A549 (cell line): Measurements from ENCODE around the gene PIEZO2. TPM values are rescaled to one million over a fixed set of nuclear protein-coding genes. Genes with fewer than 3 reads are reported as not detected.

Source experiments
- ATAC-seq, 2 experiments: fragments of 200-7000 bp in 1 of 2; fragments of >200 bp in 1 of 2; cut with Nextera tagmentation in 1 of 2; cut with Tn5 transposase in 1 of 2; 3 replicates each; pipeline versions ENCODE4 v1.8.0 to v1.9.1; 2018 to 2020; ENCODE audit warnings: mild to moderate bottlenecking in 1 of 2, moderate library complexity in 1 of 2
- CTCF ChIA-PET: fragments of 300-600 bp; sonication (Branson Sonifier 250); formaldehyde crosslinking; extraction: SDS; loops from one replicate; lab custom pipeline; 2021; ENCODE audit warnings: antibody characterized with exemption, inconsistent platforms; lab: Yijun Ruan, JAX
- POLR2A ChIA-PET: fragments of 350-600 bp; formaldehyde crosslinking; extraction: SDS; loops from one replicate; lab custom pipeline; 2021; ENCODE audit warnings: antibody characterized with exemption, inconsistent platforms; lab: Yijun Ruan, JAX
- DNase-seq, 2 experiments: peaks; one replicate each; pipeline versions ENCODE4 v3.0.0 to v3.0.0-alpha.2; 2011 to 2016; ENCODE audit warnings: low read depth in 1 of 2, low spot score in 1 of 2
- FAIRE-seq: peaks from 2 replicates; lab custom pipeline; 2011; peaks lifted over from hg19 to GRCh38; lab: Jason Lieb, UNC
- H3K27ac ChIP-seq, 2 experiments: fragments of >200 bp; sonication (Bioruptor Twin); formaldehyde crosslinking; 3 replicates each; pipeline ENCODE4 v1.5.1; 2016 to 2017
- H3K4me1 ChIP-seq: fragments of >200 bp; sonication (Bioruptor Twin); formaldehyde crosslinking; 3 replicates; pipeline ENCODE4 v1.6.1; 2016
- H3K4me2 ChIP-seq: fragments of >200 bp; sonication (Bioruptor Twin); formaldehyde crosslinking; 3 replicates; pipeline ENCODE4 v1.6.1; 2016
- H3K4me3 ChIP-seq: fragments of >200 bp; sonication (Bioruptor Twin); formaldehyde crosslinking; 3 replicates; pipeline ENCODE4 v1.5.1; 2016
- H3K9me3 ChIP-seq: fragments of >200 bp; sonication (Bioruptor Twin); formaldehyde crosslinking; 3 replicates; pipeline ENCODE4 v1.6.1; 2016
- CEBPB ChIP-seq, 2 experiments: fragments of >200 bp in 1 of 2; sonication (Bioruptor Twin) in 1 of 2; formaldehyde crosslinking in 1 of 2; IDR thresholded peaks; 2 replicates each; pipeline ENCODE4 v1.6.1; 2012 to 2016
- FOSL2 ChIP-seq, 2 experiments: fragments of 450-650 bp in 1 of 2; fragments of >200 bp in 1 of 2; sonication (Bioruptor Twin) in 1 of 2; formaldehyde crosslinking; IDR thresholded peaks; 2 replicates each; pipeline versions ENCODE4 v1.5.0 to v1.6.1; 2016 to 2020; ENCODE audit warnings: mild to moderate bottlenecking in 1 of 2, moderate library complexity in 1 of 2
- HDAC2 ChIP-seq: fragments of 200-600 bp; sonication (generic); IDR thresholded peaks from 2 replicates; pipeline ENCODE4 v1.6.1; 2016
- HOXB13 ChIP-seq: fragments of 250-450 bp; sonication (Bioruptor Pico); IDR thresholded peaks from 2 replicates; pipeline ENCODE4 v1.5.0; 2020; ENCODE audit warnings: low read depth, mild to moderate bottlenecking, moderate library complexity
- JUN ChIP-seq, 2 experiments: fragments of >200 bp; sonication (Bioruptor Twin); formaldehyde crosslinking; IDR thresholded peaks; 2 replicates in 1 of 2; 3 replicates in 1 of 2; pipeline ENCODE4 v1.6.1; 2016 to 2017
- MAFK ChIP-seq: fragments of 450-650 bp; IDR thresholded peaks from 2 replicates; pipeline ENCODE4 v1.6.1; 2014; ENCODE audit not compliant: partially characterized antibody
- NFE2L2 ChIP-seq: fragments of 150-350 bp; conservative IDR thresholded peaks from 2 replicates; pipeline ENCODE4 v1.6.1; 2014; ENCODE audit warnings: low read length
- PHF8 ChIP-seq: fragments of 200-600 bp; sonication (generic); IDR thresholded peaks from 2 replicates; pipeline ENCODE4 v1.6.1; 2016; ENCODE audit warnings: low read depth, mild to moderate bottlenecking, antibody characterized with exemption, moderate library complexity, borderline replicate concordance
- POLR2A ChIP-seq: IDR thresholded peaks from 2 replicates; pipeline ENCODE4 v1.6.1; 2012; ENCODE audit warnings: mild to moderate bottlenecking, low read length
- RAD21 ChIP-seq, 2 experiments: fragments of >200 bp in 1 of 2; sonication (Bioruptor Twin) in 1 of 2; formaldehyde crosslinking in 1 of 2; IDR thresholded peaks in 1 of 2; conservative IDR thresholded peaks in 1 of 2; 2 replicates in 1 of 2; 3 replicates in 1 of 2; pipeline ENCODE4 v1.6.1; 2012 to 2018; ENCODE audit warnings: inconsistent platforms in 1 of 2
- SREBF2 ChIP-seq: fragments of 450-650 bp; IDR thresholded peaks from 2 replicates; pipeline ENCODE4 v1.6.1; 2014; ENCODE audit warnings: mild to moderate bottlenecking, moderate library complexity
- TP53 ChIP-seq: fragments of 250-450 bp; sonication (Bioruptor Pico); IDR thresholded peaks from 2 replicates; pipeline ENCODE4 v1.5.0; 2021; ENCODE audit warnings: mild to moderate bottlenecking, moderate library complexity
- ZFP36 ChIP-seq: fragments of 450-650 bp; IDR thresholded peaks from 2 replicates; pipeline ENCODE4 v1.6.1; 2014; ENCODE audit warnings: borderline replicate concordance; ENCODE audit not compliant: partially characterized antibody
- WGBS: methylation state at CpG from one replicate; pipeline ENCODE4 v1.1.6; 2017; ENCODE audit errors: missing lambda C conversion rate; 5-methylcytosine and 5-hydroxymethylcytosine counted together
- polyA plus RNA-seq, 4 experiments: library from polyadenylated mRNA; depleted of rRNA in 3 of 4; stranded (reverse); fragments of >200 nt; fragmentation: RNase III in 1 of 4; extraction: RNeasy Plus Mini Kit Qiagen cat#74134 plus additional on column Dnase treatment in 1 of 4; gene quantifications; 2 replicates in 3 of 4; 3 replicates in 1 of 4; pipeline ENCODE4 v1.2.3, GENCODE V29; 2011 to 2017
- TF ChIP-seq, protein P1 (sequence below): IDR thresholded peaks from 2 replicates; pipeline ENCODE4 v1.6.1; 2012
- TF ChIP-seq, protein P2 (sequence below): IDR thresholded peaks from 2 replicates; pipeline ENCODE4 v1.6.1; 2012; ENCODE audit warnings: low read depth, borderline replicate concordance
- TF ChIP-seq, protein P3 (sequence below): fragments of >200 bp; sonication (Bioruptor Twin); formaldehyde crosslinking; IDR thresholded peaks from 3 replicates; pipeline ENCODE4 v1.6.1; 2016

Gene PIEZO2
- polyA plus RNA-seq, 2 of the 4 experiments (the other 2 are of a cell fraction): 0.80 to 1.6 TPM

DNA sequence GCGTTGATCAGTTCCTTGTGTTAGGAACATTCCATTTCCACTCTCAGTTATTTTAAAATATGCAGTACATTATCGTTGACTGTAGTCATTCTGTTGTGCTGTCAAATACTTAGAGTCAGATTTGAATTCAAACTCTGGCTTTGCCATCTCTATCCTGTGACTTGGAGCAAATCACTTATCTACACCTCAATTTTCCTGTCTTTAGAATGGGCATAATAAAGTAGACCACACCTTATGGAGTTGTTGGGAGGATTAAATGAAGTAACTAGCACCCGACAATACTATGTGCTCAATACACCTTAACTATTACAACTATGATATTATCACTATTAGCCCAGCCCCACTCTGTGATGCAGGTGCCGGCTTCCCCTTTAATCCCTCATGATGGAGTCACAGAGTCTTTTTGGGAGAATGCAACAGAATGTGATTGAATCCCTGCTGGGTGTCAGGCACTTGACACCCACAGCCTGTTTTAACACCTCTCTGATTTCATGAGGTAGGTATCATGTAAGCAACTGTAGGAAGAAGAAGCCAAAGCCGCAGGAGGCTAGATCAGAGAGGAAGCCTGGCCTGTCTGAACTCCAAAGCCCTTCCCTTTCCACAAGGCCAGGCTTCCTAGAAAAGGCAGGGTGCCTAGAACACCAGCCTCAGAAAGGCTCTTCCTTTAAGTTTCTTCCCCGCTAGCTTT, 315.1 kb downstream of the PIEZO2 start:
- DNase-seq (no peak), ATAC-seq (no peak), FAIRE-seq (no peak)
- no peak overlapping the region for H3K4me3 ChIP-seq
- no peak overlapping the region for H3K27ac ChIP-seq
- CTCF ChIA-PET: interaction anchor here (1.9 kb wide), 1 partner anchor 17 kb away, joined by 5 read pairs; no protein-coding TSS in a partner anchor
- no peak overlapping the region for H3K4me2 ChIP-seq
- H3K9me3 ChIP-seq: peaks cover 6% of the 10 kb centered on the region; the same call in 1 of the 3 replicates
- POLR2A ChIA-PET: no interaction called here
- no peaks in the 10 kb centered on the region for H3K4me1 ChIP-seq
- 59% methylated on average over 6 of the region's 6 CpGs for WGBS
- TF ChIP-seq HDAC2 (no peak), JUN (IDR thresholded peaks at IDR 0.05) (no peak), POLR2A (no peak), PHF8 (no peak), CEBPB (IDR thresholded peaks at IDR 0.05) (no peak)
- TF ChIP-seq, protein P1, sequence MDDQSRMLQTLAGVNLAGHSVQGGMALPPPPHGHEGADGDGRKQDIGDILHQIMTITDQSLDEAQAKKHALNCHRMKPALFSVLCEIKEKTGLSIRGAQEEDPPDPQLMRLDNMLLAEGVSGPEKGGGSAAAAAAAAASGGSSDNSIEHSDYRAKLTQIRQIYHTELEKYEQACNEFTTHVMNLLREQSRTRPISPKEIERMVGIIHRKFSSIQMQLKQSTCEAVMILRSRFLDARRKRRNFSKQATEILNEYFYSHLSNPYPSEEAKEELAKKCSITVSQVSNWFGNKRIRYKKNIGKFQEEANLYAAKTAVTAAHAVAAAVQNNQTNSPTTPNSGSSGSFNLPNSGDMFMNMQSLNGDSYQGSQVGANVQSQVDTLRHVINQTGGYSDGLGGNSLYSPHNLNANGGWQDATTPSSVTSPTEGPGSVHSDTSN: no peak

DNA sequence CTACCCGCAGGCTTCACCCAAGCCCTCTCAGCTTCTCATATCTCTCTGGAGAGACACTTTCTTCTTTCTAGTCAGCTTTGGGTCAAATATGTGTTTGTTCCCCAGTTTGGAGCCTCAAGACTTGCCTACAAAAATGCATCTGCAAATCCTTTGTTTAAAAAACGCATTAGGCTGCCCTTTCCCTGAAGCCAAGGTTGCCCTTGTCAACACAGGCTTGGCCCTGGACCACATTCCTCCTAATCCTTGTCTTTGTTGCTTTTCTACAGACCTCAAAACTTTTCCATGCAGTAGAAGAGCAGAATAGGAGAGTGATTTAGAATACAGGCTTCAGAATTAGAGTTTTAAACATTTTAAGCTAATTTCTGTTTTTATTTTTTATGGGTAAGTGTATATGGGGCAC, 315.7 kb downstream of the PIEZO2 start:
- FAIRE-seq: no peak
- POLR2A ChIA-PET: no interaction called here

DNA sequence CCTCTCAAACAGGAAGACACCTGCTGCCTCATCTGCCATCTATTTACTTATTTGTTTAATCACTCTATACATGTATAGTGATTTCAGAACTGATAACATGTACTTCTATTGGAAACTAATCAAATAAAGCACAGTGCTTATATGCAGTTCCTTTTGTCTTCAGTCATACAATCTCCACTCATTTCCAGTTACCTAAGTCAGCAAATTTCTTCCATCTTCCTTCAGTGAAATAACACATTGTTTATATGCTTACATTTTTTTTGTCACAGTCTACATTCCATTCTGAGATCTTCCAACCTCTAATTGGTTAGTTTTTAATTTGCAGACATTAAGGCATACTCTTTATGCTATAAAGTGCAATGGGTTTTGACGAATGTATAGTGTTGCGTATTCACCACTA, 323.0 kb downstream of the PIEZO2 start:
- DNase-seq (no peak), FAIRE-seq (no peak), ATAC-seq (no peak)
- Histone ChIP-seq H3K27ac (no peak overlapping the region), H3K9me3 (peaks cover 6% of the 10 kb centered on the region; the same call in 1 of the 3 replicates), H3K4me3 (no peak overlapping the region), H3K4me2 (no peak overlapping the region), H3K4me1 (no peaks in the 10 kb centered on the region)
- TF ChIP-seq NFE2L2 (no peak), MAFK (peak; percentile 4), FOSL2 (IDR thresholded peaks at IDR 0.05) (no peak), FOSL2 (CRISPR knock-in tag; IDR thresholded peaks at IDR 0.05) (no peak)
- TF ChIP-seq, protein P1: no peak
- ChIA-PET POLR2A (no interaction called here), CTCF (no interaction called here)
- 60% methylated on average over 2 of the region's 2 CpGs for WGBS

More for the DNA sequence above, 315.7 kb downstream of the PIEZO2 start:
- Histone ChIP-seq H3K9me3 (peaks cover 6% of the 10 kb centered on the region; the same call in 1 of the 3 replicates), H3K27ac (no peak overlapping the region), H3K4me1 (no peaks in the 10 kb centered on the region), H3K4me2 (no peak overlapping the region), H3K4me3 (no peak overlapping the region)
- TF ChIP-seq RAD21 (conservative IDR thresholded peaks at IDR 0.05 in 1 of 2, IDR thresholded peaks at IDR 0.05 in 1 of 2) (no peak), HOXB13 (CRISPR knock-in tag) (no peak), SREBF2 (no peak), ZFP36 (no peak), TP53 (CRISPR knock-in tag) (no peak)
- TF ChIP-seq, protein P2, sequence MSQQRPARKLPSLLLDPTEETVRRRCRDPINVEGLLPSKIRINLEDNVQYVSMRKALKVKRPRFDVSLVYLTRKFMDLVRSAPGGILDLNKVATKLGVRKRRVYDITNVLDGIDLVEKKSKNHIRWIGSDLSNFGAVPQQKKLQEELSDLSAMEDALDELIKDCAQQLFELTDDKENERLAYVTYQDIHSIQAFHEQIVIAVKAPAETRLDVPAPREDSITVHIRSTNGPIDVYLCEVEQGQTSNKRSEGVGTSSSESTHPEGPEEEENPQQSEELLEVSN: no peak
- TF ChIP-seq, protein P3, sequence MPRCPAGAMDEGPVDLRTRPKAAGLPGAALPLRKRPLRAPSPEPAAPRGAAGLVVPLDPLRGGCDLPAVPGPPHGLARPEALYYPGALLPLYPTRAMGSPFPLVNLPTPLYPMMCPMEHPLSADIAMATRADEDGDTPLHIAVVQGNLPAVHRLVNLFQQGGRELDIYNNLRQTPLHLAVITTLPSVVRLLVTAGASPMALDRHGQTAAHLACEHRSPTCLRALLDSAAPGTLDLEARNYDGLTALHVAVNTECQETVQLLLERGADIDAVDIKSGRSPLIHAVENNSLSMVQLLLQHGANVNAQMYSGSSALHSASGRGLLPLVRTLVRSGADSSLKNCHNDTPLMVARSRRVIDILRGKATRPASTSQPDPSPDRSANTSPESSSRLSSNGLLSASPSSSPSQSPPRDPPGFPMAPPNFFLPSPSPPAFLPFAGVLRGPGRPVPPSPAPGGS: no peak
- 43% methylated on average over 2 of the region's 2 CpGs for WGBS
- CTCF ChIA-PET: no interaction called here
- ATAC-seq (no peak), DNase-seq (no peak)
